Skeletal muscle tissue (tissue), 4 donors: ENCODE measurements around the gene TSEN54. TPM values are rescaled to one million over a fixed set of nuclear protein-coding genes. Genes with fewer than 3 reads are reported as not detected.

Experiments
- H3K27ac ChIP-seq: one replicate; pipeline ENCODE4 v1.7.0; 2013; ENCODE audit warnings: mild to moderate bottlenecking, low read depth, low read length, inconsistent platforms
- H3K27me3 ChIP-seq, 3 donors: one replicate each; pipeline ENCODE4 v1.7.0; 2013; ENCODE audit warnings: low read length in 3 of 3; ENCODE audit not compliant: control insufficient read depth in 3 of 3, insufficient read depth in 3 of 3
- H3K36me3 ChIP-seq, 3 donors: one replicate each; pipeline ENCODE4 v1.7.0; 2013; ENCODE audit warnings: low read length in 3 of 3; ENCODE audit not compliant: control insufficient read depth in 3 of 3, insufficient read depth in 3 of 3
- H3K4me1 ChIP-seq, 3 donors: one replicate each; pipeline ENCODE4 v1.7.0; 2013; ENCODE audit warnings: low read length in 3 of 3, mild to moderate bottlenecking in 3 of 3; ENCODE audit not compliant: control insufficient read depth in 3 of 3, insufficient read depth in 3 of 3
- H3K4me3 ChIP-seq, 3 donors: one replicate each; pipeline ENCODE4 v1.7.0; 2013; ENCODE audit warnings: low read length in 3 of 3
- H3K9ac ChIP-seq, 3 donors: one replicate each; pipeline ENCODE4 v1.7.0; 2013; ENCODE audit warnings: low read length in 3 of 3, mild to moderate bottlenecking in 3 of 3, moderate library complexity in 2 of 3, low read depth in 1 of 3
- H3K9me3 ChIP-seq, 3 donors: one replicate each; pipeline ENCODE4 v1.7.0; 2013; ENCODE audit warnings: low read length in 3 of 3; ENCODE audit not compliant: control insufficient read depth in 3 of 3
- total RNA-seq: library from RNA; depleted of rRNA; stranded (reverse); fragments of >200 nt; gene quantifications from one replicate; pipeline ENCODE4 v1.2.3, GENCODE V29; 2014
- donor health status: Osteomylitis.

TSEN54 gene
- total RNA-seq, 1 donor from 2014 or later: 15.7 TPM

DNA sequence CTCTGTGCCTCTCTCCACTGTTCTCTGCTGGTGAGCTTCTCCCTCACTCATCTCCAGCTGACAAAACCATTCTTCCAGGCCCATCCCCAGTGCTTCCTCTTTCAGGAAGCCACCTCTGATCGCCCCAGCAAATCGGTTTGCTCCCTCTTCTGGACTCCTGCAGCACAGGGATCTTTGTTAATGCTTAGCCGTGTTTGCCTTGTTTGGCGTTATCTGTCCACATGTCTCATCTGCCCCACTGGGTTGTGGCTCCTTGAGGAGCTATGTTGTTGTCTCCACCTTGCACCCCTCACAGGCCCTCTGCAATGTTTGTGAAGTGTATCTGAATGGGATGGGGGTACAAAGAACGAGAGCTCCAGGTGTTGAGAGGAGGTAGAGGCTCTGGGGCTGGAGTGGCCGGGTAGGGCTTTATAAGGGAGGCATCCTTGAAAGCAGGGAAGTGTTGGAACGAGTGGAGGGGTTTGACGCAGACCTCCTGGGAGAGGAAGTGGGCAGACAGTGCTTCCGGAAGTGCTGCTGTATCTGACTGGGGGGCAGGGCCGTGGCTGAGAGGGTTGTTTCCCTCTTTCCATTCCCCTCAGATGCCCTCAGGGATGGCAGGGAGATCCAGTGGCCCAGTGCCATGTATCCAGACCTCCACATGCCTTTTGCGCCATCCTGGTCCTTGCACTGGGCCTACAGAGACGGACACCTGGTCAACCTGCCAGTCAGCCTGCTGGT, 28.8 kb upstream of the TSEN54 start:
- H3K27ac ChIP-seq: peak overlapping the region; percentile 36

GRCh38 chr17:75488693-75489510, 27.4 kb upstream of the TSEN54 start:
- peak overlapping the region in 1 of 3 donors; percentile 45 for H3K9ac ChIP-seq

More for the DNA sequence above, 28.8 kb upstream of the TSEN54 start:
- Histone ChIP-seq H3K4me1 (peaks cover 74 to 88% (median 76%) of the 10 kb centered on the region in 3 donors), H3K27me3 (no peaks in the 10 kb centered on the region), H3K36me3 (peaks cover 16 to 21% (median 19%) of the 10 kb centered on the region in 3 donors), H3K9ac (peak overlapping the region in 1 of 3 donors; percentile 50), H3K4me3 (peak overlapping the region; percentile 24 to 49 (median 41)), H3K9me3 (no peaks in the 10 kb centered on the region)

DNA sequence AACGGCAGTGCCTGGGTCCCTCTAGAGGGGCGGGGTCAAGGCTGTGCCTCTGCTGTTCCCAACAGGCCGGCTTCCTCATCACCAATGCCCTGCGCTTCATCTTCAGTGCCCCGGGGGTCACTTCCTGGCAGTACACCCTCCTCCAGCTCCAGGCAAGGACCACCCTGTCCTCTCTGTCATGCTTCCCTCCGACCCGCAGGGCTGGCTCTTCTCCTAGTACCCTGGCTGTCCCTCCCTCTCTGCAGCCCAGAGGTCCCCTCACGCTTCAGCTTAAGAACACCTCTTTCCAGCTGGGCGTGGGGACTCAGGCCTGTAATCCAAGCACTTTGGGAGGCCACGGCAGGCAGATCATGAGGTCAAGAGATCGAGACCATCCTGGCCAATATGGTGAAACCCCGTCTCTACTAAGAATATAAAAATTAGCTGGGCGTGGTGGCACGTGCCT, 26.8 kb upstream of the TSEN54 start:
- Histone ChIP-seq H3K27me3 (no peaks in the 10 kb centered on the region), H3K9ac (peak overlapping the region in 2 of 3 donors; percentile 34 to 50), H3K4me3 (no peak overlapping the region), H3K36me3 (peaks cover 36 to 40% (median 39%) of the 10 kb centered on the region in 3 donors), H3K27ac (no peak overlapping the region), H3K9me3 (no peaks in the 10 kb centered on the region), H3K4me1 (peaks cover 60 to 72% (median 62%) of the 10 kb centered on the region in 3 donors)

More at GRCh38 chr17:75488693-75489510, 27.4 kb upstream of the TSEN54 start:
- H3K4me3 ChIP-seq: no peak overlapping the region
- peaks cover 30 to 34% (median 33%) of the 10 kb centered on the region in 3 donors for H3K36me3 ChIP-seq
- H3K27ac ChIP-seq: peak overlapping the region; percentile 36
- no peaks in the 10 kb centered on the region for H3K9me3 ChIP-seq
- H3K27me3 ChIP-seq: no peaks in the 10 kb centered on the region
- H3K4me1 ChIP-seq: peaks cover 62 to 74% (median 64%) of the 10 kb centered on the region in 3 donors

DNA sequence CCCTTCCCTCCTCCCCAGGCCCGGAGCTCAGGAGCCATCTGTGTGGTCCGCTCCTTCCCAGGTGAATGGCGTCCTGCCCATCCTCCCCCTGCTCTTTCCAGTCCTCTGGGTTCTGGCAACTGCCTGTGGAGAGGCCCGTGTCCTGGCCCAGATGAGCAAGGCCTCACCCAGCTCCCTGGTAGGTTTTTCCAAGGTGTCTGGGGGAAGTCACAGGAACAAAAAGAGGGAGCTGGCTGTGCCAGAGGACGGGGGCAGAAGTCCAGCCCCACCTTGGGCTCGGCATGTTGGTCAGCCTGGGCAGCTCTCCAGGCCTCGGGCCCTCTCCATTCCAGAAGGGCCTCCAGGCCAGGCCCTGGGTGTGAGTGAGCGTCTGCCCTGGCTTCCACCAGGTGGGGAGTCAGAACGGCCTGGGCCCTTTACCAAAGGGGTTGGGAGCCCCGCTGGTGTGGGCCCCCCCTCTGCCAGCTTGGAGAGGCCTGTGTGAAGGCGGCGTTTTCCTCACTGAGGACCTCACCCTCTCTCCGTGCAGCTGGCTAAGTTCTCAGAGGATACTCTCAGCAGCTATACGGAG, 26.1 kb upstream of the TSEN54 start:
- Histone ChIP-seq H3K9me3 (no peaks in the 10 kb centered on the region), H3K4me1 (peaks cover 56 to 65% (median 58%) of the 10 kb centered on the region in 3 donors), H3K36me3 (peaks cover 43 to 46% (median 45%) of the 10 kb centered on the region in 3 donors), H3K27me3 (no peaks in the 10 kb centered on the region), H3K27ac (peak overlapping the region; percentile 70), H3K4me3 (no peak overlapping the region), H3K9ac (peak overlapping the region; percentile 34 to 50 (median 38))

GRCh38 chr17:75490953-75491649, 25.2 kb upstream of the TSEN54 start:
- Histone ChIP-seq H3K27ac (peak overlapping the region; percentile 70), H3K4me3 (no peak overlapping the region), H3K9ac (peak overlapping the region; percentile 20 to 50 (median 34)), H3K4me1 (peaks cover 47 to 57% (median 50%) of the 10 kb centered on the region in 3 donors), H3K27me3 (no peaks in the 10 kb centered on the region), H3K9me3 (no peaks in the 10 kb centered on the region), H3K36me3 (peaks cover 51 to 55% (median 54%) of the 10 kb centered on the region in 3 donors)

DNA sequence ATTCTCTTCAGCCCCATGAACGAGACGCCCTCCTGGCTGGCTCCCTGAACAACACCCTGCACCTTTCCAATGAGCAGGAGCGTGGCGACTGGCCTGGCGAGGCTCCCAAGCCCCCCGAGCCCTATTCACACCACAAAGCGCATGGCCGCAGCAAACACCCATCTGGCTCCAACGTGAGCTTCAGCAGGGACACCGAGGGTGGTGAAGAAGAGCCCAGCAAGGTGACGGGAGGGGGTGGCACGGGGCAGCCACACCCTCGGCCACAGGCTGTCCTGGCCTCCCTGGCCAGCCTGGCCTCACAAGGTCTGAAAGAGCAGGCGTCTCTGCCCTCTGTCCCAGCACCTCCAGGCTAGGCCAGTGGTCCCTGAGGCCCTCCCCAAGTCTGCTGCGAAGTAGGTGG, 24.6 kb upstream of the TSEN54 start:
- no peaks in the 10 kb centered on the region for H3K9me3 ChIP-seq
- no peak overlapping the region for H3K9ac ChIP-seq
- H3K4me1 ChIP-seq: peaks cover 42 to 51% (median 44%) of the 10 kb centered on the region in 3 donors
- no peak overlapping the region for H3K27ac ChIP-seq
- H3K4me3 ChIP-seq: no peak overlapping the region
- no peaks in the 10 kb centered on the region for H3K27me3 ChIP-seq
- peaks cover 56 to 57% (median 56%) of the 10 kb centered on the region in 3 donors for H3K36me3 ChIP-seq

DNA sequence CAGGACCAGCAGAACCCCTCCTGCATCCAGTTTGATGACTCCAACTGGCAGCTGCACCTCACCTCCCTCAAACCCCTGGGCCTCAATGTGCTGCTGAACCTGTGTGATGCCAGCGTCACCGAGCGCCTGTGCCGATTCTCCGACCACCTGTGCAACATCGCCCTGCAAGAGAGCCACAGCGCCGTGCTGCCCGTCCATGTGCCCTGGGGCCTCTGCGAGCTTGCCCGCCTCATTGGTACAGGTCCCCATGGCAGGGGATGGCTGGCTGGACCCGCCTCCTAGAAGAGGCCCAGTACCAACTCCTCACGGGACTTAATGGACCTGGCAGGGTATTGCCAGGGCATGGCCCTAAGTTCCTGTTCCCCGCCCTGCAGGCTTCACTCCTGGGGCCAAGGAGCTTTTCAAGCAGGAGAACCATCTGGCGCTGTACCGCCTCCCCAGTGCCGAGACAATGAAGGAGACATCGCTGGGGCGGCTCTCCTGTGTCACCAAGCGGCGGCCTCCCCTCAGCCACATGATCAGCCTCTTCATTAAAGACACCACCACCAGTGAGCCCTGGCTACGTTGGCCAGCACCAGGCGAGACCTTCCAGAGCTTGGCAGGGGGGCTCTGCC, 23.7 kb upstream of the TSEN54 start:
- Histone ChIP-seq H3K9me3 (no peaks in the 10 kb centered on the region), H3K4me1 (peaks cover 34 to 41% (median 35%) of the 10 kb centered on the region in 3 donors), H3K9ac (no peak overlapping the region), H3K27me3 (no peaks in the 10 kb centered on the region), H3K4me3 (no peak overlapping the region), H3K36me3 (peaks cover 58 to 64% (median 64%) of the 10 kb centered on the region in 3 donors), H3K27ac (no peak overlapping the region)

DNA sequence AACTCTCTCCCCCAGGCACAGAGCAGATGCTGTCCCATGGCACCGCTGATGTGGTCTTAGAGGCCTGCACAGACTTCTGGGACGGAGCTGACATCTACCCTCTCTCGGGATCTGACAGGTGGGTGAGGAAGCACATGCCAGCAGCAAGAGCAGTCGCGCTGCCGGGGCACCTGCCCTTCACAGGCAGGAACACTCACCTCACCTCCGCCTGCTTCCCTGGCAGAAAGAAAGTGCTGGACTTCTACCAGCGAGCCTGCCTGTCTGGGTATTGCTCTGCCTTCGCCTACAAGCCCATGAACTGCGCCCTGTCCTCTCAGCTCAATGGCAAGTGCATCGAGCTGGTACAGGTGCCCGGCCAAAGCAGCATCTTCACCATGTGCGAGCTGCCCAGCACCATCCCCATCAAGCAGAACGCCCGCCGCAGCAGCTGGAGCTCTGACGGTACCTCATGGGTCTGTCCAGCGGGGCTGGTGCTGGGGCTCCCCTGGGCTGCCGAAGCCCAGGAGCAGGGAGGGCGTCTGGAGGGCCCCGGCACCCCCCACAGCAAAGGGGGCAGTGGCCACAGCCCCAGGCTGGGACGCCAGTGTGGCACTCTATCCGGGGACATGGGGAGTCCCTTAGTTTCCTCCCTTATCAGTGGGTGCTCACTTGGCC, 22.7 kb upstream of the TSEN54 start:
- Histone ChIP-seq H3K27me3 (no peaks in the 10 kb centered on the region), H3K4me3 (no peak overlapping the region), H3K4me1 (peaks cover 27 to 39% (median 30%) of the 10 kb centered on the region in 3 donors), H3K36me3 (peaks cover 66 to 73% (median 71%) of the 10 kb centered on the region in 3 donors), H3K9me3 (no peaks in the 10 kb centered on the region), H3K27ac (no peak overlapping the region), H3K9ac (no peak overlapping the region)
